ENCODE results near the gene PSMD5.
A peak's percentile ranks its signal among the peaks of the same experiment; 100 is the strongest.

PSMD5 gene

DNA sequence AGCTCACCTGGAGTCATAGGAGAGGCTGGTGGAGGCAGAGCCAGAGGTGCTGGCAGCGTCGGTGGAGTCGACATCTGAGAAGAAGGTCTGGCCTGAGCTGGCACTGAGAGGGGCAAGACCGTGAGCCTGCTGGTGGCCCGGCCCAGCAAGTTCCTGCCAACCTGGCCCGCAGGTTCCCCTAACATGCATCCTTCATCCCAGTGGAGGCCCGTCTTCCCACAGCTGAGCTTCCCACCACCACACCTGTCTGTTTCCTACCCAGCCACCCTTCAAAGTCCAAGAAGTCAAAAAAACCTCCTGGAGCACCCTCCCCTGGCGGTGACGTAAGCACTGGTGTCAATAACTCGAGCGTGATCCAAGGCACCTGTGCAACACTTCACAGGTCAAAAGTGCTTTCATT, 17.4 kb upstream of the PSMD5 start:
- in situ Hi-C loops (cut with HindIII; ENCODE audit: low pct_ligation_motif_present, low pct_unique_long_range_greater_than_20kb, low sequenced_read_pairs): no loop called here
- no peak for DNase-seq

DNA sequence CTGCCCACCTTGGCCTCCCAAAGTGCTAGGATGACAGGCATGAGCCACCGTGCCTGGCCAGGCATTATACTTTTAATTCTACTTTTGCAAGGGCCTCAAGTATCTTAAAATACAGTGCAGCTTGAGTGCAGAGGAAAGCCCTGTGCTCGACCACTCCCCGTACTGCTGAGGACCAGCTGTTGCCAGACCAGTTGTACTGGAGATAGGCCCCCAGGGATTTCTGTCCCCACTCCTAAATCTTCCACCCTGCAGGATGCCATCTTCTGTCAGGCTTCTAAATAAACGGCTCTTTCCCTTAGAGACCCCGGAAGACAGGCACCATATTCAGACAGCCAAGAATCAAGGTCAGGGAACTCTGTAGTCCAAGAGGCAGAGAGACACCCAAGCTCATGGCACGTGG, 16.6 kb upstream of the PSMD5 start:
- in situ Hi-C loops (cut with HindIII; ENCODE audit: low pct_ligation_motif_present, low pct_unique_long_range_greater_than_20kb, low sequenced_read_pairs): no loop called here
- DNase-seq: no peak

DNA sequence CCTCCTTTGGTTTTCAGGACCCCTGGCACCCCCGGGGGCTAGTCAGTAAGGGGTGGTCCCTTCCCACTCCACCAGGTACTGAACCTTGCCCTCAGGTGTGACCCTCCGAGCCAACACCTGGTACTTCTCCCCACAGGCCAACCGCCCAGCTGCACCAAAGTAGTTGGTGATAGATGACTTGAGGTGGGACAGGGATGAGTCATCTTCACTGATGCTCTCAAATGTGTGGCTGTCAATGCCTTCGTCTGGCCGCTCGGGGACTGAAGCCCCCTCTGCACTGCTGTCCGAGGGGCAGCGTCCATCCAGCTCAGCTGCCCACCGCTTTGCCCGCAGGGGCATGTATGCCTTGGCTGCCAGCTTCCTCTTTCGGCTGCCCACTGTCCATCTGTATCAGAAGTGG, 15.2 kb upstream of the PSMD5 start:
- in situ Hi-C loops (cut with HindIII; ENCODE audit: low pct_ligation_motif_present, low pct_unique_long_range_greater_than_20kb, low sequenced_read_pairs): no loop called here
- DNase-seq: no peak

DNA sequence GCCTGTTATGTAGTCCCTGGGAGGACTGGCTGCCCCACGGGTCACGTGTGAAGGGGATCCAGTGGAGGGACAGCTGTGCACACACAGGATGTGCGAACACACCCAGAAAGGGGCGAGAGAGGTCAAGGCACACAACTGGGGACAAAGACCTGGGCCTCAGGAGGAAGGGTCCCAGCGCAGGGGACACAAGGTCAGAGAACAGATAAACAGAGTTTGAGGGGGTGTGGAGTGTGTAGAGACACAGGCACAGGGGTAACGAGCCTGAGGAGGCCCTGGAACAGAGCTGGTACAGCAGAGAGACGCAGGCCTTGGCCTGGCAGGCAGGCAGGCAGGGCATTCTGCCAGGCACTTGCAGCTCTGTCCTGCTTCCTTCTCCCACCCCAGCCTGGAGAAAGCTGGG, 14.8 kb upstream of the PSMD5 start:
- DNase-seq: no peak
- in situ Hi-C loops (cut with HindIII; ENCODE audit: low pct_ligation_motif_present, low pct_unique_long_range_greater_than_20kb, low sequenced_read_pairs): no loop called here

DNA sequence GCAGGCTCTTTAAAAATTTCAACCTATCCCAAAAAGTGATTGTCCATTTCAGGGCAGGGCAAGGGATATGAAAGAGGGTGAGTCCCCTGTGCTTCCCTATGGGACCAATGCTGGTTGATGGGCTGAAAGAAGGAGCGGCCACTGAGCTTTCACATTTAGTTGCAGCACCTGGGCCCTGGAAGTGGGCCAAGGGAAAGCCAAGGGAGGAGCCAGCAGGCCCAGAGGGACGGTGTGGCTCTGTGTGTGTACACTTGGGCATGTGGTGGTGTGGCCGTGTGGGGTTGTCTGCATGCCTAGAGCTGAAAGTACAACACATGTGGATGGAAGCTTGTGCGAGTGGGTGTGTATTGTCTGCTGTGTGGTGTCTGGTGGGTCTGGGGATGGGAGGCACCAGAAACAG, 14.0 kb upstream of the PSMD5 start:
- no peak for DNase-seq
- in situ Hi-C loops (cut with HindIII; ENCODE audit: low pct_ligation_motif_present, low pct_unique_long_range_greater_than_20kb, low sequenced_read_pairs): no loop called here

DNA sequence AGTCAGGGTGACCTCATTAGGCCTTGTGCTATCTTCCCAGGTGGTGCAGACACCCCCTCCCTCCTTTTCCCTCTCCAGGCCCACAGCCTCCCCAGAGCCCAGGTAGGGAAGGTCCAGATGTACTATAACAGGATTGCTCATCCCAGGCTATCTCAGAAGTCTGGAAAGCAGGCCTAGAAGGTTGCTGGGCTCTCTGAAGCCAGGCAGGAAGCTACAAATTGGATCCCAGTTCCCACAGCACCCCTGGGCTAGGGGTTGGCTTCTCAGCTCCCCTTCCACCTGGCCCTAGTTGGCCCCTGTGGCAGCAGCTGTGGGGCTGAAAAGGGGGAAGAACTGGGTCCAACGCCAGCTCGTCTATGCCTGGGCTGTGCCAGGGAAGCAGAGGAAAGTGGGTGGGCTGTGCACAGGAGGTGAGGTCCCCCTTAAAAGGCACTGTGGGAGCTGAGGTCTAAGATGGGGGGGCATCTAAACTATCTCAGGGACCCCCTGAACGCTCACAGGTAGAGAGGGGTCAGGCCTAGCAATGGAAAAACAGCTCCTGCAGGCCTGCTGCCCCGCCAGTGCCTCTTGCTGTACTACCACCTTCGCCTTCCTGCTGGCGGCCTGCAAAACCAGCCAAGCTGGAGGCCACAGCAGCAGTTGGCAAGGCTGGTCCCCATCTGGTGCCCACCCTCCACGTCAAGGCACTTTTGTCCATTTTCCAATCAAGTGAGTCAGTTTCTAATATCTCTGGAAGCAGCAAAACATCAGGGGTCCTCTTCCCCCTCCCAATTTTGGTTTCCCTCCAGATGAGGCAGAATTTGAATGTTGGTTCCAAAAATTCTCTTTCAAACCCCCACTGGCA, 13.3 kb upstream of the PSMD5 start:
- in situ Hi-C loops (cut with HindIII; ENCODE audit: low pct_ligation_motif_present, low pct_unique_long_range_greater_than_20kb, low sequenced_read_pairs): no loop called here
- no peak for DNase-seq

DNA sequence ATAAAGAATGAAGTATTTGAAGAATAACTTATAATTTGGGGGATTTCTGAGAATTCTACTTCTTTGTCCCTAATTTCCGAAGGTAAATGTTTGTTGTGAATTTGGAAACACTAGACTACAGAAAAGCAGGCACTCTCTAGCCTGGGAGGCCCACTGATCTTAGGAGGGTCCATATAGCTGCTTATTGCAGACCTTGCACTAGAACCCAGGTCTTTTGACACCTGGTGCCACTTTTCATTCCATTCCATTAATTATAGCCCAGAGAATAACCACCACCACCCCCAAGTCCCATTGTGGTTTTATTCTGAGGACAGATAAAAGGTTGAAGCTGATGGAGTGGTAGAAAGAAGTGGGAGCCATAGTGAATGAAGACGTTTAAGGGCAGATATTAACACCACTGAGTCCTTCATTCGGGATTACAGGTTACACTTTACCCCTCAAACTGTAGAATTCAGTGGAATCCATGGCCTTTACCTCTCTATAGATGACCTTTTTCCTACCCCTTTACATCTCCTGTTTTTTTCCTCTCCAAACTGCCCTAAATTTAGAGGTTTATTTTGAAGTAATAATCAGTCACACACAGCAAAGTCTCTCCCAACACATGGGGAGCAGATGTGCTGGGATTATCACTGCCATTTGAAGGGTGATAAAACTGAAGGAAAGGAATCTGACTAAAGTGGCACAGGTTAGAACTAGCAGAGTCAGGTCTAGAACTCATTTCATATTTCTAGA, 12.0 kb upstream of the PSMD5 start:
- in situ Hi-C loops (cut with HindIII; ENCODE audit: low pct_ligation_motif_present, low pct_unique_long_range_greater_than_20kb, low sequenced_read_pairs): no loop called here
- DNase-seq: no peak

DNA sequence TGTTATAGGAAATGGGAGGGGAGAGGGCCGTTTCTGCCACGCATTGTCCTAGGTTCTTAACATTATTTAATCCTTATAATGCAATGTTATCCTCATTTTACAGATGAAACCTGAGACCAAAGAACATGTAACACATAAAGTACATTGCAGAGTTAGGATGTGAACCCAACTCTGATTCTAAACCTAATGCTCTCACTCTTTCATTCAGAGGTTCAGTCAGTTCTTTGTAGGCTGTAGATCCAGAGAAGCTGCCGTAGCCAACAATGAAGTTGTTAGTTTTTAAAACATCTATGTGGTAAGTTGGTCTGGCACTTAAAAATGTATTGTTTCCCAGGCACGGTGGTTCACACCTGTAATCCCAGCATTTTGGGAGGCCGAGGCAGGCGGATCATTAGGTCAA, 10.5 kb upstream of the PSMD5 start:
- in situ Hi-C loops (cut with HindIII; ENCODE audit: low pct_ligation_motif_present, low pct_unique_long_range_greater_than_20kb, low sequenced_read_pairs): no loop called here

DNA sequence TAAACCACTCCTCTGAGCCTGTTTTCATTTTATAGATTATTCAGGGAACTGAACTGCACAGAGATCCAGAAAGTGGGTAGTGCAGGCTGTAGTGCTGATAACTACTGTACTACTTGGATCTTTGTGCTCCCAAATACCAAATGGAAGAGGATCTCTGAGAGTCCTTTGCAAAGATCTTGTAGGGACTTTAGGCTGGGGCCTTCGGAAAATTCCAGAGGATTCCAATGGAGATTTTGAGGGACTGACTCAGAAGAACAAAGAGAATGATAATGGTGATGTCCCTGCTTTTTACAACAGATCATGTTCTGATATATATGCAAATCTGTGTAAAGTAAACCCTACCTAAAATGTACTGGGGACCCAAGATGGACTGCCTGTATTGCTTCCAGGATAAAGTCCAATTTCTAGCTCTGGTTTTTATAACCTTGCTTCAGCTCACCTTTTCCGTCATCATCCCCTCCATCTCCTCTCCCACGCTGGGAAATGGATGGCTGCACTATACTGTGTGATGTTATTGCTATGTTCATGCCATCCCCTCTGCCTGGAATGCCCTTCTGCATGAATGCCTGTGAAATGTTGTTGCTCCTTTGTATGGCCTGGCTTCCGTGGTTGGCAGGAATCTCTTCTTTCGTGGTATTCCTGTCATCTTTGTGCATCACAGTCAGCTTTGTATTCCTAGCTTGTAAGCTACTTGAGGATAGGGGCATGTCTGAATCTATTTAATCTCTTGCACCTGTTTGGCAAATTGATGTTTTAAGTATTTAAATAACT, 9.7 kb upstream of the PSMD5 start:
- in situ Hi-C loops (cut with HindIII; ENCODE audit: low pct_ligation_motif_present, low pct_unique_long_range_greater_than_20kb, low sequenced_read_pairs): no loop called here
- DNase-seq: peak; percentile 58

More for the DNA sequence above, 10.5 kb upstream of the PSMD5 start:
- DNase-seq: no peak

DNA sequence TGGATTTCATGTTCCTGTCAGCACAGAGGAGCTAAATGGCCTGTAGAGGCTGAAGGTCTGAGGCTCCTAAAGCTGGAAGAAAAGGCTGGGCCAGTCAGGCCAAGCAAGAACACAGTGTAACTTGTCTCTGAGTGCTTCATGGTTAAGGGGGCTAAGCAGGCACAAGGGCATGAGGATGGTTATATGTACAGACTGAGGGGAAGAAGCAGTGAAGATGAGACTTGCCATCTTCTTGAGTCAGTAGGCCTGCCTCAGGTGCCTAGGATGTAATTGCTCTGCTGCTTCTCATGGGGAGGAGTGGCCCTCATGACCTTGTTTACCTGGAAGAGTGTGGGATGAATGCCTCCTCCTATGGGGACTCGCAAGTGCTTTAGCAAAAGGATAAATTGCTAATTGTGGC, 8.7 kb upstream of the PSMD5 start:
- no peak for DNase-seq
- in situ Hi-C loops (cut with HindIII; ENCODE audit: low pct_ligation_motif_present, low pct_unique_long_range_greater_than_20kb, low sequenced_read_pairs): no loop called here

DNA sequence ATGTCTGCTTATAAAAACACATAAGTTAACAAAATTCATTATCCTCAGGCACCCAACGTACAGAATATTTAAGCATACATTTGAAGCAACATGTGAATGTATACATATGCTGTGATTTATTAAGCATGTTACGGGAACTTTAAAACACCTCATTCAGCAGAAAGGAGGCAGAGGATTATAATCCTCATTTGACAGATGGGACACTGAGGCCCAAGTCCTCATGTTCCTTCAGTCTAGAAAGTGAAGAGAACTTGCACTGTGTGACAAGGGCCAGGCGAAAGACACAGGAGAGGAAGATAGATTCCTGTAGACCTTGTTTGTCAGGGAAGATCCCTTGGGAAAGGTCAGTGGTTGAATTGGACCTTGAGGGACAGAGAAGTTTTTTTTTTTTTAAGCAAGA, 7.6 kb upstream of the PSMD5 start:
- in situ Hi-C loops (cut with HindIII; ENCODE audit: low pct_ligation_motif_present, low pct_unique_long_range_greater_than_20kb, low sequenced_read_pairs): no loop called here
- DNase-seq: no peak

DNA sequence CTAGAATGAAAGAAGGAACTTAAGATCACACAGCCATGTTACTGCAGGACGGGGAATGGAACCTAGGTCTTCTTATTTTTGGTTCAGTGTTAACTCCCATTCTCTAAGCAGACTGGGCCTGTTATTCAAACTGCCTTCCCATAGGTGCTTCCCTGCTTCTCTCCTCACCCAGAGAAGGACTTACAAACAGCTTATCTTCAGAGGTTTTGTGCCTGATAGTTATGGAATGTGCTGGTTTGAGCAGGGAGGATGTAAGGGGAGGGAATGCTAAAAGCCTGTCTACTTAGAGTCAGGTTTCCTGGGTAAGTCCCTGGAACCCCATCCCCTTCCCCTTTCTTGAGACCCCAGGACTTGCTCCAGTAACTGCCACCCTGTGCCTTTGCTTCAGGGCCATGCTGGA, 4.2 kb upstream of the PSMD5 start:
- DNase-seq: no peak
- in situ Hi-C loops (cut with HindIII; ENCODE audit: low pct_ligation_motif_present, low pct_unique_long_range_greater_than_20kb, low sequenced_read_pairs): no loop called here

DNA sequence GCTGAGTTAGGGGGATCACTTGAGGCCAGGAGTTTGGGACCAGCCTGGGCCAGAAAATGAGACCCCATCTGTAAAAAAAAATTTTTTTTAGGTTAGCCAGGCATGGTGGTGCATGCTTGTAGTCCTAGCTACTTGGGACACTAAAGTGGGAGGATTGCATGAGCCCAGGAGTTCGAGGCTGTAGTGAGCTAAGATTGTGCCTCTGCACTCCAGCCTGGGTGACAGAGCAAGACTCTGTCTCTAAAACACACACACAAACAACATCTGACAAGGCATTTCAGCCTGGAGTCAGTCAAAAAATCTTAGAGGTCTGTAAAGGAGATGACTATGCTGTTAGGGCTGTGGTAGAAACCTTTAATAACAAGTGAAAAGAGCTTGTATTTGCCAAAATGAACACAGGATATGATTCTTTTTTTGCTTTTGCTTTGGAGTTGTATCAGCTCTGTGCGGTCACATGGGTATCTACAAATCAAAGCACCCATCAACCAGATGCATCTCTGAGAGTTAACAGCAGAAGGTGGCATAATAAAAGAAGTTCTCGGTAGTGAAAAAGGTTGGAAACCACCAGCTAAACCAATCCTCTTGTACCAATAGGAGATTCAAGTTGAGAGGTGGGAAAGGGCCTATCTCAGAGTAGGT, 3.6 kb upstream of the PSMD5 start:
- in situ Hi-C loops (cut with HindIII; ENCODE audit: low pct_ligation_motif_present, low pct_unique_long_range_greater_than_20kb, low sequenced_read_pairs): no loop called here
- DNase-seq: no peak

DNA sequence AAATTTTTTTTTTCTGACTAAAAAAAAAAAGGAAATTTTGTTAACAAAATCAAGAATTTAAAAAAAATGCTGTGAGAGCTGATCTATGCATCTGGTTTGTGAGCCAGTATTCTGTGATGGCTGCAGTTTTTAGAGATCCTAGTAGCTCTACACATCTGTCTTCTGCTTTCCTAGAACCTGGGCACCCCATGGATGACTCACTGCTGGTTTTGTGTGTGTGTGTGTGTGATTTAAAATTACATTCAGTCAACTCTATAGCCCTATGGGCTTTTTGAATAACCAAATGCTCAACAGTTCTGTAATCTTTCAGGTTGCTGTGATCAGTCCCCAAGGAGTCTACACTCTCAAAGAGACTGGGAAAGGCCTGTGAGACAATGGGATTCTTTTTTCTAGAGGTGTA, 2.5 kb upstream of the PSMD5 start:
- no peak for DNase-seq
- in situ Hi-C loops (cut with HindIII; ENCODE audit: low pct_ligation_motif_present, low pct_unique_long_range_greater_than_20kb, low sequenced_read_pairs): no loop called here

DNA sequence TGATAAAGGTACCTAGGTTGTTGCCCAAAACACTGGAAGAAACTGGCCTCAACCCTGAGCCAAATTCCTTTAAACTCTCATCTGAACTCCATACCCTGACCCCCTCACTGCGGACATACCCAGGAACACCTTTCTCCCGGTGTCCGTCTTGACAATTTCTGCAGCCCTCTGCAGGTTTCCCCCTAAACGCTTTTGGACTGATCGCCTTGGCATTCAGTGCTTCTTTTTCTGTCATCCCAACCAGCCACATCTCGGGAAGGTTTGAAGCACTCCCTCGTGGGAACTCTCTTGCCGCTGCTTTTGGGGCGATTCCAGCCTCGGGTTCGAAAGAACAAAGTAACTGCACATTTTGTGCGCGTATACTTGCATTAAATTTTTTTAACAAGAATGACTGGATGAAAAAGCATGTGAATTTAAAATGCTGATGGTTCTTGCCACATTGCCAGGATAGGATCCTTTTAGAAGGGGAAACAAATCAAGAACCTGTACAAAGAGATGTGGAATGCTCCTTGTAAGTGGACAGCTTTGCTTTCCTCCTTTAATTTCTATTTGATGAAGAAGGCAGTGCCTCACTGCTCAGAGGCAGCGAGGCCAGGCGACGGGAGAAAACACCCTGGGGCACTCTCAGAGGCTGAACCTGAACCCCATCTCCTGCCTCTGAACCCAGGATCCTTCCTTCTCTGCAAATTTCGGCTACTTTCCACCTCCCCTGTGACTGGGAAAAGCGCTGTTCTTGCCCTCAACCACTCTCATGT, 615 bp downstream of the PSMD5 start:
- in situ Hi-C loops (cut with HindIII; ENCODE audit: low pct_ligation_motif_present, low pct_unique_long_range_greater_than_20kb, low sequenced_read_pairs): no loop called here
- peak; percentile 20 for DNase-seq

DNA sequence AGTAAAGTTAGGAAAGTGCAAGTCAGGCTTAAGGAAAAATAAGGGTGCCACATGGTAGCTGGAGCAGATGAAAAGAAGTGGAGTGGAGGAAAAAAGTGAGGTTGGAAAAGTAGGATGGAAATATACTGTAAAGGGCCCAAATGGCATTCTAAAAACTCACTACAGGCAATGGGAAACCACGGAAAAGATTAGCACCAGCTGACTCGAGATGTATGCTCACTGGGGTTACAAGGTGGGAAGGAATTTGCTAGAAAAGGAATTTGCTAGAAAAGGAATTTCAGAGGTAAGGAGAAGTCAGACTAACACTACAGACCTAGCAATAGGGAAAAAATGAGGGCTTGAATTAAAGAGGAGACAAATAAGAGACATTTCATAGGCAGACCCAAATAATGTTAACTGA, 3.6 kb downstream of the PSMD5 start:
- DNase-seq: no peak
- in situ Hi-C loops (cut with HindIII; ENCODE audit: low pct_ligation_motif_present, low pct_unique_long_range_greater_than_20kb, low sequenced_read_pairs): no loop called here

DNA sequence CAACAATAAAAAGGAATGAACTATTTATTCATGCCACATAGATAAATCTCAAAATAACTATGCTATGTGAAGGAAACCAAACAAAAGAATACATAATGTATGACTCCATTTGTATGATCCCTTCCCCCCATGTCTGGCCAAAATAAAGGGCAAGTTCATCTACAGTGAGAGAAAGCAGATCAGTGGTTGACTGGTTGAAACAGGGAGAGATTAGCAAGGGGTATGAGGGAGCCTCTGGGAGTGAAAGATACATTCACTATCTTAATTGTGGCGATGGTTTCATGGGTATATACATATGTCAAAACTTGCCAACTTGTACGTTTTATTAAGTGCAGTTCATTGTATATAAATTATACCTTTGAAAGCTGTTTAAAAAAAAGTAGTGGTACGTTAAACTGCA, 4.8 kb downstream of the PSMD5 start:
- in situ Hi-C loops (cut with HindIII; ENCODE audit: low pct_ligation_motif_present, low pct_unique_long_range_greater_than_20kb, low sequenced_read_pairs): no loop called here
- DNase-seq: no peak

DNA sequence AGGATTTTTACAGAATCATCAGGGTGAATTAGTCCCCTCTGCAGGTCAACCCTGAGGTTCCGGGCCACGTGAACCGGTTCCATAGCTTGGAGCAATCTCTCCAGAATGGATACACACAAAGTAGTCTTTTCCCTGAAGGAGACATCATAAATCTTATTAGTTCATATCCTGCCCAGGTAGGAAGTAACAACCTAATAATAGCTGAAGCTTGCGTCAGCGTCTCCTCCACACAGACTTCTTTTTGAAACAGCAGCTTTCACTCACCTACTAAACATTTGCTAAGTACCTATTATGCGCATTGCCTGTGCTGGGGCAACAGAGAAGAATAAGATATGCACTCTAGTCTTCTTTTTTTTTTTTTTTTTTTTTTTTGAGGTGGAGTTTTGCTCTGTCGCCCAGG, 9.4 kb downstream of the PSMD5 start:
- no peak for DNase-seq
- in situ Hi-C loops (cut with HindIII; ENCODE audit: low pct_ligation_motif_present, low pct_unique_long_range_greater_than_20kb, low sequenced_read_pairs): no loop called here

Data from ACHN (cell line).